CD4-positive, alpha-beta T cell treated with Interleukin-12 subunit alpha and Interleukin-12 subunit beta, for 1 hour (primary cell): ENCODE data around the gene ZNF548.
"Not testable (repeated sequence)": the region's sequence is repeated elsewhere in the genome, so short reads cannot be mapped to it uniquely, and the experiment has no call there.

ENCODE experiments used
- DNase-seq: peaks from one replicate; pipeline ENCODE4 v3.0.0-alpha.2; 2020

Gene ZNF548

GRCh38 chr19:57389730-57390598, at the start of gene ZNF548:
Gene ZNF548, plus strand, starts transcription at chr19:57389854. Its CDS starts 246 bp downstream, at chr19:57390100.
- peak; percentile 98 for DNase-seq

DNA sequence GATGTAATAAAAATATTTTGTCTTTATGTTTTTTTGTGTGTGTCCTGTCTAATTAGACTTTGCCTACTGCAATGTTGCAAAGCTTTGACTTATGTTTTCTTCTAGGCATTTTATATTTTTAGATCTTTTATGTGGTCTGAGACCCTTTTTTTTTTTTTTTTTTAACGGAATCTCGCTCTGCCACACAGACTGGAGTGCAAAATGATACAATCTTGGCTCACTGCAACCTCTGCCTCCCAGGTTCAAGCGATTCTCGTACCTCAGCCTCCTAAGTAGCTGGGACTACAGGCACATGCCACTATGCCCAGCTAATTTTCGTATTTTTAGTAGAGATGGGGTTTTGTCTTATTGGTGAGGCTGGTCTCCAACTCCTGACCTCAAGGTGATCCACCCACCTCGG, 47.1 kb upstream of the ZNF548 start:
- DNase-seq = no peak

GRCh38 chr19:57348136-57348535, 41.5 kb upstream of the ZNF548 start:
- DNase-seq = no peak

DNA sequence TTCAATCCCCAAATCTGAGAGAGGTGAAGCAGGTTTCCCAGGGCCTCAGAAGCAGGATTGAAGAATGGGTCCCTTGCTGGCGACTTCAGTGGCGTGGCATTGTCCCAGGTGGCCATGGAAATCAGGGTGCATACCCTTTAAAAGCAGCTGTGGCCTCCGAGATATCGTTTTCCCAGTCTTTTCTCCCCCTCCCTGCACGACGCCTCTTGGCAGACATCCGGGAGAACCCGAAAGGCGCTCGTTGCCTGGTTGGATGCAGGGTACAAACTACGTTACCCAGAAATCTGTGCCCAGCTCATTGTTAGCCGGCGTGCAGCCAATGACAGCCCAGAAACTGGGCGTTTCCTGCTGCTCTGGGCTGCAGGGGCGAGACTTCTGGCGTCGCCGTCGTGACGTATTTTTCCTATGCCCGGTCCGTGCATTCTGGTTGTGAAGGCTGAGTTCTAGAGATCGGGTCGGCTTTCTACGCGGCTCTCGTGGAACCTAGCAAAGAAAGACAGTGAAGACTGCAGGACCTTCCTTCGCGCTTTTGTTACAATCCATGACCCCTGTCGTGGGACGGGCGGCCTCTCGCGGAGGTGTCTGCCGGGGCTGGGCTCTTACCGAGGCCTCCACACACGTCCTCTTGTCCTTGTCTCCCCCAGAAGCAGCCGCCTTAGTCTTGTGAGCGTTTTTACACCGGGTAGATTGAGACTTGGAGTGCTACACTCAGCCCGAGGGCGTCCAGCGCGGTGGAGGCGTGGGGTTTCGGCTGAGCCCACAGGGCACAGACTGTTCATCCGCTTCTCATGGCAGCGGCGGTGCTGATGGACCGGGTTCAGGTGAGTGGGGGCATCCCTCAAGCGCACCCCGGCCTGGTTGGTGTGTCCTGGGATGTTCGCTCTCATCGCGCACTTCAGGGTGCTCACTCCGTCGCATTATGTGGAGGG, 38.5 kb upstream of the ZNF548 start, which contains the start of gene ZNF304:
Gene ZNF304, plus strand, starts transcription at position 395 of the 929 bp plus-strand sequence. Its CDS starts 394 bp downstream, at position 789.
- peak; percentile 88 for DNase-seq

DNA sequence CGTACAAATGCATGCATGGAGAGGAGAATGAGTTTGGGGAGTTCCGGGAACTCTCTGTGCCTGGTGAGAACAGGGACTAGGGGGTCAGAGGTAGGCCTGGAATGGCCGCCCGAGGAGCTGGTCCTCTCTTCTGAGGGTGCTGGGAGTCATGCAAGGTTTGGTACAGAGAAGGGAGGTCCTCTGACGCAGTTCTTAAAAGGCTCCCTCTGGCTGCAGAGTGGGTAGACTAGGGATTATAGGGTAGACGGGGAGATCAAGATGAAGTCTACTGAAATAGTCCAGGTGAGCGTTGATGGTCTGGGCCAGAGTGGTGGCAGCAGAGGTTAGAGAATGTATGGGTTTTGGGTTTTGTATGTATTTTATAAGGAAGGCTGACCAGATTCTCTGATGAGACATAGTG, 37.8 kb upstream of the ZNF548 start:
- no peak for DNase-seq

DNA sequence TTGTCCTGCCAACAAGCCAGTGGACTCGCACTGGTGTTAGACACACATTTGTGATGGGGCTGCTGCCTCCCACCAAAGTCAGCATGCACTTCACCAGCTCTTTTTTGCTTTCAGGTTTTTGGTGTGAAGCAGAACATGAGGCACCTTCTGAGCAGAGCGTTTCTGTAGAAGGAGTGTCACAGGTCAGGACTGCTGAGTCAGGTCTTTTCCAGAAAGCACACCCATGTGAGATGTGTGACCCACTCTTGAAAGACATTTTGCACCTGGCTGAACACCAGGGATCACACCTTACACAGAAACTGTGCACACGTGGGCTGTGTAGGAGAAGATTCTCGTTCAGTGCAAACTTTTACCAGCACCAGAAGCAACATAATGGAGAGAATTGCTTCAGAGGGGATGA, 33.7 kb upstream of the ZNF548 start:
- no peak for DNase-seq

GRCh38 chr19:57357406-57357805, 32.2 kb upstream of the ZNF548 start:
- DNase-seq = no peak

GRCh38 chr19:57359300-57359699, 30.4 kb upstream of the ZNF548 start:
- DNase-seq = no peak

- no peak for DNase-seq
These were observed 27.2 kb upstream of the ZNF548 start for GRCh38 chr19:57362419-57362818.

DNA sequence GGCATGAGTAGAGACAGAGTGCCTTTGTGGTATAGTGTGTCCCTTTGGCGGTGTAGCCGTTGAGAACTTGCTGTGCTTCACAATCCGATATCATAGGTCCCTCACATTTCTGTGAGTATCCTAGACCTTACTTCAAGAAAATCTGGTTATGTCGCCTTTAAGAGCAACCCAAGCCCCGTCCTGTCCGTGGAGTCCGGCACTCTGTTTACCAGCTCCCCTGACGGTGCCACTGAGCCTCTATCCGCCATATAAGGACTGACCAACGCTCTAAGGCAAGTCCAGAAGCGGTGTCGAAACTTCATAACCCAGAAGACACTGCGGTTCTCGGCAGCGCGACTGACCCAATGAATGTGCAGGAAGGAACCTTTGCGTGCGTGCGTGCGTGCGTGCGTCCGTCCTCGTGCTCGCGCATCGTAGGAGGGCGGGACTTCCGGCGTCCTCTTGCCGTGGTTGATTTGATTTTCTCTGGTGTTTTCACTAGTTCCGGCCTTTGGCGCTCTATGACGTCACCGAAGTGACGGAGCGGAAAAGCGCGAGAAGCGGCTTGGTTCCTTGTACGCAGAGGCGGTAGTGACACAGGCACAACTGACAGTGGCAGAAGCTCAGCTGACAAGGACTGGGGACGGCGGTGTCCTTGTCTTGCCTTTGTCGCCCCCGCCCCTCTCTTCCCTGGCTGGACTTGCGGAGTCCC, 26.5 kb upstream of the ZNF548 start, which contains the start of the genes TRAPPC2B and ZNF547:
Gene TRAPPC2B, plus strand, starts transcription at position 555 of the 691 bp plus-strand sequence. CDS start 1,283 bp downstream, outside the sequence.
Gene ZNF547, plus strand, starts transcription at position 555 of the 691 bp plus-strand sequence. CDS start 5,005 bp downstream, outside the sequence.
- peak; percentile 99 for DNase-seq

DNA sequence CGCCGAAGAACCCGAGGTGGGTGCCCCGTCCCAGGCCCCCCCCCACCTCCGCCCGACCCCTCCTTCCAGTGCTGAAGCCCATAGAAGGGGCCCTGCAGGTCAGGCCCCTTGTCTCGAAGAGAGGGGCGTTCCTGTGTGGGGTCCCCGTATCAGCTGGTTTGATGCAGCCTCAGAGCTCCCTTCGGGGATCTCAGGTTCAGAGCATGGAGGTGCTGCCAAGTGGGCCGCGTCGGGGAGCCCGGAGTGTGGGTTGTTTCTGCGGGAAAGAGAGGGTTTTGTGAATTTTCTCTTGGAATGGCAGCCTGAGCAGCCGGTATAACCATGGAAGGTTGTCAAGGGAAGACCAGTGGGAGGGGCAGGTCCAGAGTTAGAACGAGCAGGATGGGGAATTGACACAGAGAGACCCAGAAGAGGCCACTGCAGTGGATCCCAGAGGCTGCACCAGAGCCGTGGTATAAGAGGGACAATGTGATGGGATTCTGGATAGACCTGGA, 25.9 kb upstream of the ZNF548 start:
- DNase-seq = no peak

DNA sequence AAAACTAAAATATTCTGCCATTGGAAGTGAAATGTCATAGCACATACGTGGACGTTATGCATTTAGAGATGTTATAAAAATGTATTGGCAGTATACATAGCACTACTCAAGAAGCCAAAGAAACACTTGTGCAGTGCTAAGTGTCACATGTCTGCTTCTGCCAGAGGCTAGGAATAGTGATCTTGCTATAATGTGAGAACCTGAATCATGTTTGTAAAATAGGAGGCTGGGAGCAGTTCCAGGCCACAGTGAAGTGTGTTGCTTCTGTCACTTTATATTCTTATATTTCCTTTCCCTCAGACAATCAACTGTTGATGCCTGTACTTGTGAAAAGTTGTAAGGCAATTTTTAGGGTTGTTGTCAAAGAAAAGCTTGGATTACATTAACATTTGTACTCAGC, 22.9 kb upstream of the ZNF548 start:
- DNase-seq = no peak

GRCh38 chr19:57374179-57374578, 15.5 kb upstream of the ZNF548 start:
- DNase-seq = no peak

DNA sequence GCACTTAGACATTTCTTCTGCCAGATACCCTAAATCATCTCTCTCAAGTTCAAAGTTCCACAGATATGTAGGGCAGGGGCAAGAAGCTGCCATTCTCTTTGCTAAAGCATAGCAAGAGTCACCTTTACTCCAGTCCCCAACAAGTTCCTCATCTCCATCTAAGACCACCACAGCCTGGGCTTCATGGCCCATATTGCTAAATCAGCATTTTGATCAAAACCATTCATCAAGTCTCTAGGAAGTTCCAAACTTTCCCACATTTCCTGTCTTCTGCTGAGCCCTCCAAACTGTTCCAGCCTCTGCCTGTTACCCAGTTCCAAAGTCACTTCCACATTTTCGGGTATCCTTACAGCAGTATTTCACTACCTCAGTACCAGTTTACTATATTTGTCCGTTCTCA, 15.0 kb upstream of the ZNF548 start:
- not testable (repeated sequence) for DNase-seq

DNA sequence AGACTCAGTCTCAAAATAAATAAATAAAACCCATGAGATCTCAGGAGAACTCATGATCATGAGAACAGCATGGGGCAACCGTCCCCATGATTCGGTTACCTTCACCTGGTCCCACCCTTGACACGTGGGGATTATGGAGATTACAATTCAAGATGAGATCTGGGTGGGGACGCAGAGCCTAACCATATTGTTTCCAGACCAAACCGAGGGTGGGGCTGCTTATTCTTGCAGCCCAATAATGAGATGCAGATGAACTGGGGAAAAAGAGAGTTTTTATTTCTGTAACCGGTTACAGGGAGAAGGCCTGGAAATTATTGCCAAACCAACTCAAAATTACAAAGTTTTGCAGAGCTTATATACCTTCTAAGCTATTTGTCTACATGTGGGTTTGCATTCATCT, 13.5 kb upstream of the ZNF548 start:
- DNase-seq = no peak

GRCh38 chr19:57377498-57378146, 12.0 kb upstream of the ZNF548 start:
- no peak for DNase-seq

DNA sequence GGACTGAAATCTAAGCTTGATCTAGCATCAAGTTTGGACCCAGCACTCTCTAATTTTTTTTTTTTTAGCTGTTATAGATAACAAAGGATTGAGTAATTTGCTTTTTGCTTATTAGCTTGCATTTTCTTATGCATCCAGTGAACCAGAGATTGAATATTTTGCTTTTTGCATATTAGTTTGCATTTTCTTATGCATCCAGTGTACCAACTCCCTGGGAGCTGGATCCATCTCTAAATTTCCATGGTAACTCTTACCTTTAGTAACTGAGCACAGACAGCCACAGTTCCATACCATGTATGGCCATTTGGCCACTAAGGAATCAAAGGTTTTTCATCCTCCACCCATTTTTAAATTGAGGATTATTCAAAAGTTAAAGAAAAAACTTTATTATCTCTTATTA, 8.7 kb upstream of the ZNF548 start:
- no peak for DNase-seq

DNA sequence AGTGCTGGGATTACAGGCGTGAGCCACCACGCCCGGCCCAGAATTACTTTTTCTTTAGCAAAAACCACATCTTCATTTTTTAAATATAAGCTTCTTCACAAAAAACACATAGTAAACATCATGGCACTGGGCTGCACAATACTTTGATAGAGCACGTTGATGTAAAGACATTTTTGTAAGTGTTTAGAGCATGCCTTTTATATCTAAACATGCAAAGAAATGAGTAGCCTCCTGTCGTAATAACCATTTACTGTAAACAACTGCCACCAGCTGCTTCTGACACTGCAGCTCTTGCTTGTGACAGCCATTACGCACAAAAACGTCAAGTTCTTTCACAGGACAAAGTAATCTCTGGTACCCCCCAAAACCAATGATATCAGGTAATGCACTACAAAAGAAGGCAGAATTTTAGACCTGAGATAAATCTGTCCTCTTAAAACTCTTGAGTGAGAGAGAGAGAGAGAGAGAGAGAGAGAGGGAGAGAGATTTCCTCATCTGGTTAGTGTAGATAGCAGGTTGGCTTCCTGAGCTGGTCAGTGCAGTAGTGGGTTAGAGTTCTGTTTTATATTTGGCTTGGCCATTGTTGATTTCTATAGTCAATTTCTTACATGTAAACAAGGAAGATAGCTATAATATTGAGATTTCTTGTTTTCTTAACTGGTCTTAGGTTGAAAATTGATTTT, 6.7 kb upstream of the ZNF548 start:
- DNase-seq = no peak

DNA sequence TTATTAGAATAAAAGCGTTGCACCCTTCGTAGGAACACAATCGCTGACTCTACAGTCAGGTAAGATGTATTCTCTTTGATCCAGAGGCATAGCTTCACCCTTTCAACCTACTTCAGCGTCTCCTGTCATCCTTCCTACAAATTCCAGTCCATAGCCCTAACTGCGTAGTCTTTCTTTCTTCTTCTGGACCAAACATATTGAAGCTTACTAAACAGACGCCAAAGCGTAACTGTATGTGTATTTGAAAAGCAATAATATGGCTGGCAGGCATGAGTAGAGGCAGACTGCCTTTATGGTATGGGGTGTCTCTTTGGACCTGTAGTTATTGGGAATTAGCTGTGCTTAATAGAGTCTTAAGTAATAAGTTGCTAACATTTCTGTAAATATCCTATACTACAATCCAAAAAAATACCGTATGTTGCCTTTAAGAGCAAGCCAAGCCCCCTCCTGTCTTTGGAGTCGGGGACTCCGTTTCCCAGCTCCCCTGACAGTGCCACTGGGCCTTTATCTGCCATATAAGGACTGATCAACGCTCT, 392 bp upstream of the ZNF548 start:
- no peak for DNase-seq

DNA sequence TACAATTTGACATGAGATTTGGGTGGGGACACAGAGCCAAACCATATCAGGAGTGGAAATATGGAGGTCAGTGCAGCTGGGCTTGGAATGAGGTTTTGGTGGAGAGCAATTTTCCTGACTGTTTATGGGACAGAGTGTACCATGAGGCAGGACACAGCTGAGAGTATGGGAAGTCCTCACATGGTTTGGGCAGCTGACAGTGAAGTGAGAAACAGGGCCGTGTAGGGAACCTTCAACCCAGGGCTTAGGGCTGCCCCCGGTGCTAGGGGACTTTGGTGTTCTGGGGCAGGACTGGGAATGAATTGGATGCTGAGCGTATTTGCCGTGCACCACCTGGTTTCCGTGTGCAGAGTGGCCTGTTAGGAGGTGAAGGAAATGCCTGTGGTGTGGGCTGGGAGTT, 6.1 kb downstream of the ZNF548 start:
- DNase-seq = no peak

GRCh38 chr19:57398868-57399267, 9.2 kb downstream of the ZNF548 start:
- no peak for DNase-seq
